Breast epithelium (tissue), 4 donors: ENCODE results near the gene DIP2B. TPM values are rescaled to one million over a fixed set of nuclear protein-coding genes. Genes with fewer than 3 reads are reported as not detected.
A peak's percentile ranks its signal among the peaks of the same experiment; 100 is the strongest.

ENCODE experiments used
- DNase-seq, 2 donors: peaks; one replicate each; pipeline ENCODE4 v3.0.0-alpha.2; 2019; ENCODE audit warnings: low spot score in 2 of 2
- H3K27ac ChIP-seq, 2 donors: fragments of 200-600 bp; sonication (generic) in 1 of 2; one replicate each; pipeline ENCODE4 v1.5.1; 2016 to 2019; ENCODE audit warnings: mild to moderate bottlenecking in 1 of 2
- H3K27me3 ChIP-seq, 2 donors: fragments of 200-600 bp; sonication (generic) in 1 of 2; one replicate each; pipeline versions ENCODE4 v1.5.1 to v1.6.0; 2017 to 2019; ENCODE audit warnings: control low read depth in 1 of 2, mild to moderate bottlenecking in 1 of 2
- H3K36me3 ChIP-seq: fragments of 200-600 bp; one replicate; pipeline ENCODE4 v1.5.1; 2019
- H3K4me1 ChIP-seq, 2 donors: fragments of 200-600 bp; sonication (generic); one replicate each; pipeline ENCODE4 v1.5.1; 2016 to 2019; ENCODE audit warnings: control low read depth in 1 of 2
- H3K4me3 ChIP-seq, 3 donors: fragments of 200-600 bp; sonication (generic); 1 replicate in 2 of 3; 2 replicates in 1 of 3; pipeline ENCODE4 v1.5.1; 2016 to 2019; ENCODE audit warnings: mild to moderate bottlenecking in 3 of 3, moderate library complexity in 2 of 3
- H3K9me3 ChIP-seq, 2 donors: fragments of 200-600 bp; sonication (generic) in 1 of 2; one replicate each; pipeline ENCODE4 v1.5.1; 2016 to 2019; ENCODE audit warnings: control low read depth in 1 of 2
- CTCF ChIP-seq, 3 donors: fragments of 450-650 bp; IDR thresholded peaks; one replicate each; pipeline ENCODE4 v1.5.1; 2016 to 2017; ENCODE audit warnings: antibody characterized with exemption in 3 of 3, mild to moderate bottlenecking in 3 of 3, moderate library complexity in 3 of 3
- POLR2A ChIP-seq: fragments of 450-650 bp; IDR thresholded peaks from one replicate; pipeline ENCODE4 v1.6.1; 2016; ENCODE audit warnings: antibody characterized with exemption, mild to moderate bottlenecking, moderate library complexity
- POLR2AphosphoS5 ChIP-seq, 3 donors: sonication (generic); formaldehyde crosslinking; IDR thresholded peaks; one replicate each; pipeline ENCODE4 v1.6.1; 2017; ENCODE audit warnings: antibody characterized with exemption in 3 of 3
- intact Hi-C: fragments of 100-400 bp; cut with DNase I; formaldehyde crosslinking; loops from one replicate; pipeline ENCODE4 v1.15.1; 2023; ENCODE audit warnings: low total_unique reads
- total RNA-seq, 3 donors: library from RNA; depleted of rRNA; stranded (reverse); fragments of >200 nt; gene quantifications; one replicate each; pipeline ENCODE4 v1.1.0, GENCODE V29; 2016

The DIP2B gene
- total RNA-seq, 3 donors from 2014 or later, result 26.6 to 44.8 (median 33.4) TPM

- Histone ChIP-seq H3K36me3 (no peaks in the 10 kb centered on the region), H3K4me3 (peak overlapping the region in 1 of 3 donors; percentile 85), H3K9me3 (no peaks in the 10 kb centered on the region), H3K4me1 (peaks cover 0 to 7% of the 10 kb centered on the region in 2 donors), H3K27ac (peak overlapping the region; percentile 26 to 93), H3K27me3 (no peaks in the 10 kb centered on the region)
- no peak for DNase-seq
- intact Hi-C loops, result loop anchor here (5.0 kb wide), 1 partner anchor 130 kb away; no protein-coding TSS in a partner anchor
- TF ChIP-seq POLR2AphosphoS5 (IDR thresholded peaks at IDR 0.05) (no peak), CTCF (IDR thresholded peaks at IDR 0.05) (no peak), POLR2A (no peak)
These were observed 2.7 kb downstream of the DIP2B start for GRCh38 chr12:50507474-50507838.

GRCh38 chr12:50507930-50508329 lies 3.1 kb downstream of the DIP2B start:
- intact Hi-C loops, result loop anchor here (5.0 kb wide), 1 partner anchor 129 kb away; no protein-coding TSS in a partner anchor
- Histone ChIP-seq H3K27ac (no peak overlapping the region), H3K36me3 (no peaks in the 10 kb centered on the region), H3K4me3 (no peak overlapping the region), H3K27me3 (no peaks in the 10 kb centered on the region), H3K4me1 (peaks cover 0 to 7% of the 10 kb centered on the region in 2 donors), H3K9me3 (no peaks in the 10 kb centered on the region)
- no peak for DNase-seq
- TF ChIP-seq POLR2AphosphoS5 (IDR thresholded peaks at IDR 0.05), result no peak
- no peak for TF ChIP-seq CTCF (IDR thresholded peaks at IDR 0.05)
- TF ChIP-seq POLR2A, result no peak

GRCh38 chr12:50508414-50508813 lies 3.6 kb downstream of the DIP2B start:
- Histone ChIP-seq H3K27ac (no peak overlapping the region), H3K27me3 (no peaks in the 10 kb centered on the region), H3K9me3 (no peaks in the 10 kb centered on the region), H3K4me1 (peaks cover 0 to 7% of the 10 kb centered on the region in 2 donors), H3K4me3 (no peak overlapping the region), H3K36me3 (no peaks in the 10 kb centered on the region)
- no peak for DNase-seq
- no peak for TF ChIP-seq POLR2A
- TF ChIP-seq CTCF (IDR thresholded peaks at IDR 0.05), result no peak
- no peak for TF ChIP-seq POLR2AphosphoS5 (IDR thresholded peaks at IDR 0.05)
- intact Hi-C loops, result loop anchor here (5.0 kb wide), 1 partner anchor 129 kb away; no protein-coding TSS in a partner anchor

- Histone ChIP-seq H3K27ac (peak overlapping the region in 1 of 2 donors; percentile 11), H3K4me3 (no peak overlapping the region), H3K27me3 (no peaks in the 10 kb centered on the region), H3K4me1 (peaks cover 0 to 7% of the 10 kb centered on the region in 2 donors), H3K9me3 (no peaks in the 10 kb centered on the region), H3K36me3 (no peaks in the 10 kb centered on the region)
- no peak for TF ChIP-seq POLR2AphosphoS5 (IDR thresholded peaks at IDR 0.05)
- no peak for TF ChIP-seq POLR2A
- no peak for TF ChIP-seq CTCF (IDR thresholded peaks at IDR 0.05)
- intact Hi-C loops, result loop anchor here (5.0 kb wide), 1 partner anchor 128 kb away; no protein-coding TSS in a partner anchor
- DNase-seq, result no peak
These were observed 4.3 kb downstream of the DIP2B start for GRCh38 chr12:50508970-50509663.

GRCh38 chr12:50514526-50515276 lies 9.9 kb downstream of the DIP2B start:
- TF ChIP-seq CTCF (IDR thresholded peaks at IDR 0.05), result no peak
- TF ChIP-seq POLR2A, result no peak
- no peak for TF ChIP-seq POLR2AphosphoS5 (IDR thresholded peaks at IDR 0.05)
- Histone ChIP-seq H3K4me1 (no peaks in the 10 kb centered on the region), H3K4me3 (no peak overlapping the region), H3K27ac (no peak overlapping the region), H3K27me3 (no peaks in the 10 kb centered on the region), H3K36me3 (no peaks in the 10 kb centered on the region), H3K9me3 (no peaks in the 10 kb centered on the region)
- intact Hi-C loops, result no loop called here
- DNase-seq, result no peak
